Stimulated activated CD4-positive, alpha-beta T cell treated with anti-CD3 and anti-CD28 coated beads, Interleukin-15, amount 100 ng/mL, for 48 hours (primary cell): ENCODE measurements around the gene DNAJB13.
"Not testable (repeated sequence)": the region's sequence is repeated elsewhere in the genome, so short reads cannot be mapped to it uniquely, and the experiment has no call there.

Source experiments
- DNase-seq, 2 donors: peaks; one replicate each; pipeline ENCODE4 v3.0.0-alpha.2; 2020; ENCODE audit warnings: low read depth in 2 of 2

The DNAJB13 gene

DNA sequence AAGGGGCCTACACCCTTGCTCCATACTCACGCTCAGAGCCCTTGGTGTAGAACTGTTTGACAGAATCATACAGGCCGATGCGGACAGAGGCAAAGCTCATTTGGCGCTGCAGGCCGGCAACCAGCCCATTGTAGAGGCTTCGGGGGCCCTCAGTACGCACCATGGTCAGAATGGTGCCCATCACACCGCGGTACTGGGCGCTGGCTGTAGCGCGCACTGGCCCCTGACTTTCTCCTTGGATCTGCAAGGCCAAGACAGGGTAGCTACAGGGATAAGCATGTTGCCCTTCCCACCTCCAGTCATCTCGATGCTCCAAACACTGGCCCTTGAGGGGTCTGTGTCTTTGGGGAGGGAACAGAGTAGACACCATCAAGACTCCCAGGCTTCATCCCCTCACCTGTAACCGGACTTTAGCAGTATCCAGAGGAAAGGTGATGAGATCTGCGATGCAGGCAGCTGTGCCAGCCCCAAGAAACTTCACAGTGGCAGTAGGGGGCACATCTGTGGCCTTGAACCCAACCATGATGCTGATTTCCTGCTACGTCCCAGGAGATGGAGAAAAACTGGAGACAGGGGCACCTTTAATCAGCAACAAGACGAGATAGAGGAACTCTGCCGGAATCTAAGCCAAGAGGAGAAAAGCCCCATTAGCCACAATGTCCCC lies 27.2 kb downstream of the DNAJB13 start:
- DNase-seq, result no peak

DNA sequence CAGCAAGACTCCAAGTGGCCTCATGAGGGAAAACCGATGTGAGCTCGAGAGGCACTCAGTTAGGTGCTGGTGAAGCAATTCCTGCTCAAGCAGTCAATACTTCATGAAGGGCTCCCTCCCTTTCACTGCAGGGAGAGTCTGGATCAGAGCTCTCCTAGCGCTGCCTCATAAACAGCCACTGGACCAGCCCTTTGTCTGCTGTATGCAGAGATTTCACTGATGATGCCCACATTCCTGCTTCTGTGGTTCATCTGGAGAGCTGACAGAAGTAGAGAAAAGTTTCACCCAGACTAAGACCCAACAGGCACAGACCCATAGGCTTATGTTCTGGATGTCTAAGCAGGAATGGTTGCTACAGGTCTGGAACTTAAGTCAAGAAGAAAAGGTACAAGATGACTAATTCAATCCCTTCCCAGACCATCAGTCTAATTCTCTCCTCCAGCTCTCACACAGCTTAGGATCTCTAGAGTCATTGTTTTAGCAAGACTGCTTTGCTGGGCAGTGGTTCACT lies 27.8 kb downstream of the DNAJB13 start:
- no peak for DNase-seq

DNA sequence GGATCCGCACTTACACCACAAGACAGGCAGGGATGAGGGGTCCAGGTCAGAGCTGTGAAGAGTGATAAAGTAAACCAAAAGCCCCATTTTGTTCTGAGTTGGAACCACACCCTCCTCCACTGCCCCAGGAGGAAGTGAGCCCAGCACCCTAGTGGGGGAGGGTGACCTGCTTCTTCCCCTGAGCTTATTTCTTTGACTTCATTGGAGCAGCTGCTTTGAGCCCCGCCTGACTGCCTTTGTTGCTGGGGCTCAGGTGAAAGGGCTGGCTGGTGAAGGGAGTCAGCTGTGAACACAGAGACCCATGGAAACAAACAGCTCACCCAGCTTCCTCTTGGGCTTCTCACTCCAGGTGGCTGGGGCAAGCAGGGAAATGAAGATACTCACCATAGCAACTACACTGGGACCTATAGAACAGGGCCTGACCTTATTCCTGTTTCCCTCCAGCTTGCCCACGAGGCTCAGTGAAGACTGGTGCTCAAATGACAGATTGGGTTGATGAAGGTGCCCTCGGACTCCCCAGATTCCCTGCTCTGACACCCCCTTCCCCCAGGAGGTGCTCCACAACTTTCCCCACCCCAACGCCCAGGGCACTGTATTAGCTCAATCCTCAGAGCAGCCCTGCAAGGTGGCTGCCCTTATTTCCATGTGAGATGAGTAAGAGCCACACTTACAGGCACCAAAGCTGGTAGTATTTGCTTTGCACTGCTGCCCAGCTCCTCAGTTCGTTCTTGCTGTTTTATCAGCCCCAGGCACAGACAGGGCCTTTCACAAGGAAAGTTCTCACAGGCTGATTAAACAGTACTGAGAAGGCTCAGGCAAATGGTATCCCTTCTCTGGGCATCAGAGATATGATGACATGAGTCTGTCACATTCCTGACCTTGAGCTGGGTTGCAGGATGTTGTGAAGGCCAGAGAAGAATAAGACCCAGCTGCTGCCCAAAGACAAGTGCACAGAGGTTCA lies 29.5 kb downstream of the DNAJB13 start:
- peak; percentile 42 to 63 for DNase-seq

GRCh38 chr11:73981051-73981805 lies 30.4 kb downstream of the DNAJB13 start:
- DNase-seq, result no peak

DNA sequence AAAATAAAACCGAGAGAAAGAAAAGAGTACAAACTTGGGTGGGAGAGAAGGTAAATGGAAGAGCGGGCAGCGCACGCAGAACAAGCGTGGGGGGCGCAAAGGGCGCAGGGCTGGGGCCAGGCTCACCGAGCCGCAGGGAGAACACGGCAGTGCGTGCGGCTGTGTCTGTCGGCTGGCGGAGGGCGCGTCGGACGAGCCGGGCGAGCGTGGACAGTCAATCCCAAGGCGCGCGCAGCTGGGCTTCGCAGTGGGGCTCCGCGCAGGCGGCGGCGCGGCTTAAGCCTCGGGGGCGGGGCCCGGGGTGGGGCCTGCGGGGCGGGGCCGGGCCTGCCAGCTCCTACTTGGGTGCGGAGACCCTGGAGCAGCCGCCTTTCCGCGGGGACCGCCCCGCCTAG lies 31.8 kb downstream of the DNAJB13 start, which contains the start of gene UCP2:
Gene UCP2, minus strand, starts transcription at position 249 of the 395 bp plus-strand sequence. CDS start 4,465 bp downstream, outside the sequence.
- peak; percentile 71 to 85 for DNase-seq

DNA sequence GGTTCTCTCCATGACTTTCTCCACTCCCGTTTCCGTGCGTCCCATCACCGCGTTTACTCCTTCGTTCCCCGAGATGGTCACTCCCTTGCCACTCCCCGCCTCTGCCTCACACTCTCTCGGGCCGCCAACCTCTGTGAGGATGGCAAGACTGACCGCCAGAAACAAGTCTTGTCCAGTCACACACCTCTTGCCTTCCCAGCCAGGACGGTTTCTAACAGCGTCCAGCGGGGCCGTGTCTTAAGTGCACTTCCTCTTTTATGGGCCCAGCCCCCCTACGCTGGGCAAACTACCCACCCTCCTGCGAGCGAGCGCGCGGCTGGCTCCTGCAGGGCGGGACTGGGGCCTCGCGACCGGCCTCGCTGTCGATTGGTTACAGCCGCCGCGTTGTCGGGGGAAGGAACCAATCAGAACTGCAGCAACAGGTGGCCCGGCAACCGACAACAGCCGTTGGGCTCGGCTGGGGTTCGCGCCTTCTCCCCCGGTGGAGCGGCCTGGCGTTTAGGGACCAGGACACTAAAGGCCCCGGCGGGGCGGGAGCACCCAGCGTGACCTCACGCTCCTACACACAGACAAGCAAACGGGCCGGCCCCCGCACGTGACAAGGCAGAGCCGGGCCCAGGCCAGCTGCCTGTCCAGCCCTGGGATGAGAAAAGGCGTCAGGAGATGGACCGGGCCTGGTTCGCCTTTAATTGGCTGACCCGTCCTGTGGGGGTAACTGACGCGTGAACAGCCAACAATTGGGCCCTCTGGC lies 32.3 kb downstream of the DNAJB13 start:
- peak; percentile 88 to 93 for DNase-seq

- no peak for DNase-seq
These were observed 33.1 kb downstream of the DNAJB13 start for GRCh38 chr11:73983741-73984538.

DNA sequence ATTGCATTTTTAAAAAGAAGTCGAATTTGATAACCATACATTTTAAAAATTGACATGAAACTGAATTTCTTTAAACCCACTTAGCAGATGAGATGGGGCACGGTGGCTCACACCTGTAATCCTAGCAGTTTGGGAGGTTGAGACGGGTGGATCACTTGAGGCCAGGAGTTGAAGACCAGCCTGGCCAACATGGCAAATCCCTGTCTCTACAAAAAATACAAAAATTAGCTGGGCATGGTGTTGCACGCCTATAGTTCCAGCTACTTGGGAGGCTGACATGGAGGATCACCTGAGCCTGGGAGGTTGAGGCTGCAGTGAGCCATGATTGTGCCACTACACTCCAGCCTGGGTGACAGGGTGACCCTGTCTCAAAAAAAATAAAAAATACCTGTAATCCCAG lies 34.8 kb downstream of the DNAJB13 start:
- not testable (repeated sequence) for DNase-seq

- no peak for DNase-seq
These were observed 37.4 kb downstream of the DNAJB13 start for GRCh38 chr11:73988227-73988626.

GRCh38 chr11:73989156-73989555 lies 38.3 kb downstream of the DNAJB13 start:
- no peak for DNase-seq

GRCh38 chr11:73990730-73991129 lies 39.9 kb downstream of the DNAJB13 start:
- no peak for DNase-seq

GRCh38 chr11:73991471-73992006 lies 40.7 kb downstream of the DNAJB13 start:
- no peak for DNase-seq

GRCh38 chr11:73995247-73995646 lies 44.4 kb downstream of the DNAJB13 start:
- no peak for DNase-seq

DNA sequence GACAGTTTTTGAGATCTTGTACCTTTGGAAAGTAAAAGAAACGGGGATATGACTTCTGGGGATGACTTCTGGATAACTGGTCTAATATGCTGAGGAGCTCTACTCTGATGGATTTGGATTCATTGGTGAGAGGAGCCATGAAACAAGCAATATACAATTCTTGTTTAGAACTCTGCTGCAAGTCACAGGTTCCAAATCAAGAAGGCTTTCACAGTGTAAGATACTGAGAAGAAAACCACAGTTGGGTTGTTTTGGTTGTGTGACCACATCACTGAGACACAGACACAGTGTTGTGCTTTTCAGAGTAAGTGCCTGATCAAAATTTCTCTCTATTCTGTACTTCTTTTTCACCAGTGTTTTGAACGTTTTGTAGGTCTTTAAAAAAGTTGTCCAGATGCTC lies 44.9 kb downstream of the DNAJB13 start:
- DNase-seq, result peak in 1 of 2 donors; percentile 22

- no peak for DNase-seq
These were observed 45.4 kb downstream of the DNAJB13 start for GRCh38 chr11:73996161-73996747.

DNA sequence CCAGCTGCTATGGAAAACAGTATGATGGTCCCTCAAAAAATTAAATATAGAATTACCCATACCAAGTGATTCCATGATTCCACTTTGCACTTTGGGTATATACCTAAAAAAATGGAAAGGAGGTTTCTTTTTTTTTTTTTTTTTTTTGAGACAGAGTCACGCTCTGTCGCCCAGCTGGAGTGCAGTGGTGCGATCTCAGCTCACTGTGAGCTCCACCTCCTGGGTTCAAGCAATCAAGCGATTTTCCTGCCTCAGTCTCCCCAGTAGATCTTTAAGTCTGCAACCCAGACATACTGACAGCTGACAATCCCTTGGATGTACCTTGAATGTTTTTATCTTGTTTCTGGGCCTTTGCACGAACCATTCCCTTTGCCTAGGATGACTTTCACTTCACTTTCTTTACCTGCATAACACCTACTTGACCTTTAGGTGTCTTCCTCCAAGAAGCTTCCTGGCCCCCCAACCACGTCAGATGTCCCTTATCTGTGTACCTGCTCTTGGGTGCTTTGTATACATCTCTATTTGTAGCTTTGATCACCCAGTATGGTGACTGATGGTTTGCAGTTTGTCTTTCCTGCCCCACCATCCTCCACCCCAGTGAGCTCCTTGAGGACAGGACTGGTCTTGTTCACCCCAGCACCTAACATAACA lies 46.4 kb downstream of the DNAJB13 start:
- no peak for DNase-seq

GRCh38 chr11:73998846-73999575 lies 48.2 kb downstream of the DNAJB13 start:
- DNase-seq, result no peak

DNA sequence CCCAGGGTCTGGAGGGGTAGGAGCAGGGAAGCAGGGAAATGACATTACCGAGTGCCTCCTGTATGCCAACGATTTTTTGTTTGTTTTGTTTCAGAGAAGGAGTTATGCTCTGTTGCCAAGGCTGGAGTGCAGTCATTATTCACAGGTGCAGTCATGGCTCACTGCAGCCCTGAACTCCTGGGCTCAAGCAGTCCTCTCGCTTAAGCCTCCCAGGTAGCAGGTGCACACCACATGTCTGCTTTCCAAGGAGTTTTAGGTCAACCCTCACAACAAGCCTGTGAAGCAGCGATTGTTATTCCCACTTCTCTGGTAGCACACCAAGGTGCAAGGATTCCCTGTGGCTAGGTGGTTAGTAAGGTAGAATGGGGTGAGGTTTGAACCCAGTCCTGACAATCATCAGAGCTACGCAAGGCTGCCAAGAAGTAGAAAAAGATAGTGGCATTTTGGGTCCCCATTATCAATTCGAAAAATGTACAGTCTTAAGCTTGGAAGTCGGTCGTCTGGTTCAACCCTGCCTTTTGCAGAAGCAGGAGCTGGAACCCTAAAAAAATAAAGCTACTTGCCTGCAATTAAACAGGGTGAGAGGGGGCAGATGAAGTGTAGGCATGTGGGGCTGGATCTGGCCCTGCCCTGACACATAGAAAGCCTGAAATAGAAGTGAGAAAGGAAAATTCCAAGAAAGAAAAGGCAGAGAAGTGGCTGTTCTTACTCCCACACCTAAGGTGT lies 48.9 kb downstream of the DNAJB13 start:
- DNase-seq, result no peak
